OCI-LY1 (cell line): ENCODE results near the gene BLACAT1.

Experiments
- CTCF ChIP-seq: fragments of 200-600 bp; sonication (generic), shearing (Covaris generic); IDR thresholded peaks from 2 replicates; pipeline ENCODE4 v1.5.1; 2017; ENCODE audit warnings: mild to moderate bottlenecking, antibody characterized with exemption, low read length, moderate library complexity, mixed read lengths
- EZH2 ChIP-seq: fragments of 200-600 bp; sonication (generic), shearing (Covaris generic); IDR thresholded peaks from 2 replicates; pipeline ENCODE4 v1.8.0; 2017; ENCODE audit warnings: borderline replicate concordance, mixed run types, mild to moderate bottlenecking, antibody characterized with exemption, low read length, moderate library complexity, mixed read lengths

- TF ChIP-seq CTCF (no peak), EZH2 (no peak)
Measured at GRCh38 chr1:205429762-205430695, 25.8 kb downstream of the BLACAT1 start.
